Suppressor macrophage treated with lipopolysaccharide for 4 hours (primary cell): ENCODE results near the gene PARVA.

Experiments
- DNase-seq: peaks from one replicate; pipeline ENCODE4 v3.0.0-alpha.2; 2020

PARVA gene

GRCh38 chr11:12460466-12460865 lies 83.1 kb downstream of the PARVA start:
- no peak for DNase-seq

GRCh38 chr11:12461516-12461915 lies 84.1 kb downstream of the PARVA start:
- DNase-seq: no peak

GRCh38 chr11:12464303-12464702 lies 86.9 kb downstream of the PARVA start:
- no peak for DNase-seq

GRCh38 chr11:12465332-12465731 lies 88.0 kb downstream of the PARVA start:
- no peak for DNase-seq

GRCh38 chr11:12467610-12468009 lies 90.2 kb downstream of the PARVA start:
- DNase-seq: no peak

GRCh38 chr11:12469451-12469850 lies 92.1 kb downstream of the PARVA start:
- DNase-seq: no peak

- no peak for DNase-seq
Measured at GRCh38 chr11:12470236-12470635, 92.9 kb downstream of the PARVA start.

- DNase-seq: no peak
Measured at GRCh38 chr11:12472401-12473005, 95.1 kb downstream of the PARVA start.

GRCh38 chr11:12473381-12473780 lies 96.0 kb downstream of the PARVA start:
- no peak for DNase-seq

GRCh38 chr11:12474871-12475270 lies 97.5 kb downstream of the PARVA start:
- DNase-seq: no peak

GRCh38 chr11:12478743-12479142 lies 101.4 kb downstream of the PARVA start:
- no peak for DNase-seq

GRCh38 chr11:12480401-12480800 lies 103.0 kb downstream of the PARVA start:
- no peak for DNase-seq

- DNase-seq: no peak
Measured at GRCh38 chr11:12482839-12483238, 105.5 kb downstream of the PARVA start.

GRCh38 chr11:12483604-12484003 lies 106.2 kb downstream of the PARVA start:
- DNase-seq: no peak

- DNase-seq: no peak
Measured at GRCh38 chr11:12485328-12485727, 108.0 kb downstream of the PARVA start.

GRCh38 chr11:12489246-12489772 lies 111.9 kb downstream of the PARVA start:
- DNase-seq: no peak

GRCh38 chr11:12494699-12495098 lies 117.3 kb downstream of the PARVA start:
- no peak for DNase-seq

GRCh38 chr11:12496181-12497025 lies 119.0 kb downstream of the PARVA start:
- no peak for DNase-seq

GRCh38 chr11:12497431-12497830 lies 120.1 kb downstream of the PARVA start:
- DNase-seq: no peak

GRCh38 chr11:12499071-12499470 lies 121.7 kb downstream of the PARVA start:
- DNase-seq: no peak

GRCh38 chr11:12502046-12502445 lies 124.7 kb downstream of the PARVA start:
- no peak for DNase-seq

GRCh38 chr11:12503039-12503484 lies 125.7 kb downstream of the PARVA start:
- DNase-seq: no peak

GRCh38 chr11:12503886-12504285 lies 126.5 kb downstream of the PARVA start:
- DNase-seq: no peak

GRCh38 chr11:12505183-12505582 lies 127.8 kb downstream of the PARVA start:
- DNase-seq: no peak
